GM19099 (cell line): ENCODE measurements around the gene SNTG2.

Source experiments
- POLR2A ChIP-seq: IDR thresholded peaks from 3 replicates; pipeline ENCODE4 v1.6.1; 2011; ENCODE audit warnings: low read depth; ENCODE audit not compliant: insufficient read length; ENCODE audit errors: extremely low read depth

The SNTG2 gene

GRCh38 chr2:960061-960736 lies 9.6 kb downstream of the SNTG2 start:
- TF ChIP-seq POLR2A, result no peak

GRCh38 chr2:961786-962185 lies 11.1 kb downstream of the SNTG2 start:
- no peak for TF ChIP-seq POLR2A

GRCh38 chr2:963876-964275 lies 13.2 kb downstream of the SNTG2 start:
- no peak for TF ChIP-seq POLR2A

GRCh38 chr2:964562-964961 lies 13.9 kb downstream of the SNTG2 start:
- TF ChIP-seq POLR2A, result no peak

- no peak for TF ChIP-seq POLR2A
Measured at GRCh38 chr2:965640-966147, 15.0 kb downstream of the SNTG2 start.

GRCh38 chr2:973129-973528 lies 22.5 kb downstream of the SNTG2 start:
- no peak for TF ChIP-seq POLR2A

- TF ChIP-seq POLR2A, result no peak
Measured at GRCh38 chr2:974054-974453, 23.4 kb downstream of the SNTG2 start.

GRCh38 chr2:974502-974901 lies 23.9 kb downstream of the SNTG2 start:
- no peak for TF ChIP-seq POLR2A

- no peak for TF ChIP-seq POLR2A
Measured at GRCh38 chr2:975095-975494, 24.4 kb downstream of the SNTG2 start.

GRCh38 chr2:979069-979928 lies 28.6 kb downstream of the SNTG2 start:
- no peak for TF ChIP-seq POLR2A

- no peak for TF ChIP-seq POLR2A
Measured at GRCh38 chr2:980176-980575, 29.5 kb downstream of the SNTG2 start.

- TF ChIP-seq POLR2A, result no peak
Measured at GRCh38 chr2:981258-981657, 30.6 kb downstream of the SNTG2 start.

- no peak for TF ChIP-seq POLR2A
Measured at GRCh38 chr2:981759-982158, 31.1 kb downstream of the SNTG2 start.

- TF ChIP-seq POLR2A, result no peak
Measured at GRCh38 chr2:985317-985898, 34.8 kb downstream of the SNTG2 start.

GRCh38 chr2:987789-988188 lies 37.1 kb downstream of the SNTG2 start:
- no peak for TF ChIP-seq POLR2A
